ENCODE data around the gene TMEM238L. TPM values are rescaled to one million over a fixed set of nuclear protein-coding genes. Genes with fewer than 3 reads are reported as not detected.

TMEM238L gene
- total RNA-seq, 2 donors from 2014 or later, result not detected

DNA sequence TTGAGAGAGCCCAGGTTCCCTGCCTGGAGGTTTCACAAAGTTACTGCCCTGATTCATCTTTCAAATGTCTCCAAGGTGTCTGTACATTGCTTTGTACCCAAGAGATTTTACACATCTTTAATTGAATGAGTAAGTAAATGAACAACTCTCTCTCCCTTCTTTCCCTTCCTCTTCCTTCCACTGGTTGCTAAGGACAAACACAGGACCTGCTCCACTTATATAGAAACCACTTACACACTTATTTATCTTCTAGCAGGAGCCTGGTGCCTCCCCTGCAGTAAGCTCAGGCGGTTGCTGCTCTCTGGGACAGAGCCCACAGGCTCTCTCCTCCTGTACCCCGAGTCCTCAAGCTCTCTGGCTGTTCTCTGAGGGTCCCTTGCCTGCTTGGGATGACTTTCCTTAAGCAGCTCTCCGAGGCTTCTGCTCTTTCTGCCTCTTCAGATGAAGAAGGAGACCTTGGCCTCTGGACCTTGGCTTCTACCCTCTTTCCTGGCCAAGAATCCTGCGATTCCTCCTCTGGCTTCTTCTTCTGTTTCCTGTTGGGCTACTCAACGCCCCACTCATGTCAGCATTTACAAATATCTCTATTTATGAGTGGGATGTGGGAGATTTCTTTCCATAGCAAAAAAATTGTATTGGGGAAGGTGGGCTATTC, 24.1 kb upstream of the TMEM238L start:
- H3K36me3 ChIP-seq, result no peaks in the 10 kb centered on the region
- H3K9me3 ChIP-seq, result no peaks in the 10 kb centered on the region
- no peak for DNase-seq (ENCODE audit: low spot score)
- H3K27me3 ChIP-seq, result no peaks in the 10 kb centered on the region
- no peak overlapping the region for H3K4me3 ChIP-seq
- H3K4me1 ChIP-seq, result no peaks in the 10 kb centered on the region
- TF ChIP-seq CTCF (IDR thresholded peaks at IDR 0.05), result no peak
- no peak overlapping the region for H3K27ac ChIP-seq

DNA sequence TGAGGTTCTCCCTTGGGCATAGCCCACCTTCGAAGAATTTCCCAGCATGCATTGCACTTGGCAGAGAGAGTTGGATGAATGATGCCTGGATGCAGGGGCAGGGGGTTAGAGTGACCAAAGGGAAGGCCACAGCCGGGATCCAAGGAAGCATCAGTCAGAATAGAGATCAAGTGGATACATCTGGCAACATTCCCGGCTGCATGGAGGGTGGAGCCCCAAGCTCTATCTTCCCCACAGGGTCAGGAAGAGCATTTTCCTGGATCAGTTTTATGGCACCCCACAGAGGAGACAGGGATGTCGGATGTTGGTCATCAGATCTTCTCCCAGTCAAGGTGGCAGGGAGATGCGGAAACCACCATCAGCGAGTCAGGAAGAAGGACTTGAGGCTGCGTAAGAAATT, 21.0 kb upstream of the TMEM238L start:
- H3K27ac ChIP-seq, result no peak overlapping the region
- no peaks in the 10 kb centered on the region for H3K27me3 ChIP-seq
- TF ChIP-seq CTCF (IDR thresholded peaks at IDR 0.05), result no peak
- H3K4me3 ChIP-seq, result no peak overlapping the region
- no peak for DNase-seq (ENCODE audit: low spot score)
- H3K9me3 ChIP-seq, result no peaks in the 10 kb centered on the region
- H3K36me3 ChIP-seq, result no peaks in the 10 kb centered on the region
- H3K4me1 ChIP-seq, result no peaks in the 10 kb centered on the region

DNA sequence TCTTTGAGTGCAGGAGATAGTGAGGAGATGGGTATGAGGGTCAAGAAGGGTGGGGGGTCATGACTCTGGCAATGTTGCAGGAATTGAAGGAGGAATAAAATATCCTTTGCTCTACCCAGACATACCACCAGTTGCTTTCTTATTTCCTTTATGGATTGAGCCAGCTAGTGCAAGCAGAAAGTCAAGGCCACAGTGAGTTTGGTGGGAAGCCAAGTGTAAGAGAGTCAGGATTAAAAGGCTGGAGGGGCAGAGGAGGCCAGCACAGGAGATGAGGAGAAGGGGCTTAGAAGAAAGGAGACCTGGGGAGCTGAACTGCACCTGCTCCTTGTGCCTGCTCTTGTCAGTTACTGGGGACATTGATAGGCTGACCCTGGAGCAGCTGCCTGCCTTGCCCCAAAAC, 17.9 kb upstream of the TMEM238L start:
- H3K4me3 ChIP-seq, result no peak overlapping the region
- H3K36me3 ChIP-seq, result no peaks in the 10 kb centered on the region
- no peak for DNase-seq (ENCODE audit: low spot score)
- H3K27ac ChIP-seq, result no peak overlapping the region
- no peak for TF ChIP-seq CTCF (IDR thresholded peaks at IDR 0.05)
- no peaks in the 10 kb centered on the region for H3K9me3 ChIP-seq
- H3K4me1 ChIP-seq, result no peaks in the 10 kb centered on the region
- H3K27me3 ChIP-seq, result no peaks in the 10 kb centered on the region

GRCh38 chr17:10821054-10821453, 17.2 kb upstream of the TMEM238L start:
- Histone ChIP-seq H3K9me3 (no peaks in the 10 kb centered on the region), H3K36me3 (no peaks in the 10 kb centered on the region), H3K4me3 (no peak overlapping the region), H3K27ac (no peak overlapping the region), H3K4me1 (no peaks in the 10 kb centered on the region), H3K27me3 (no peaks in the 10 kb centered on the region)
- DNase-seq (ENCODE audit: low spot score), result no peak
- TF ChIP-seq CTCF (IDR thresholded peaks at IDR 0.05), result no peak

DNA sequence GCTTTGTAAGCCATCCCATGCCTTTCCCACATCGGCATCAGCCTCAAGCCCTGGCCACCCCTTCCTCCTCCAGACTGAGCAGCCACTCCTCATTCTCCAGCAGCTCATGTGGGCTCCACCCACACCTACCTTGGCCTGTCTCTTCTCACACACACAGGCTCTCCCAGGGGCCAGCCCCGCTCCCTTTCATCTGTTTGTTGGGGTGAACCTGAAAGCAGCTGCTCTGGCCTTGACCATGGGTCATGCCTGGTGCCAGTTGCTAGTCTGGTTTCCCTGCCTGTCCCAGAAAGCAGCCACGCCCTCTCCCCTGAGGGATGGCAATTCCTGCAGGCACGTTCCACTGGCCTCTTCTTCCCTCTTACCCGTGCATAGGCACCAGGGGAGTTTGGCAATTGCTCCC, 11.4 kb upstream of the TMEM238L start:
- no peak for TF ChIP-seq CTCF (IDR thresholded peaks at IDR 0.05)
- H3K27me3 ChIP-seq, result no peaks in the 10 kb centered on the region
- H3K9me3 ChIP-seq, result no peaks in the 10 kb centered on the region
- H3K4me3 ChIP-seq, result no peak overlapping the region
- no peak overlapping the region for H3K27ac ChIP-seq
- H3K4me1 ChIP-seq, result peaks cover 0 to 5% of the 10 kb centered on the region in 2 donors
- H3K36me3 ChIP-seq, result no peaks in the 10 kb centered on the region
- DNase-seq (ENCODE audit: low spot score), result no peak

GRCh38 chr17:10814075-10814474, 10.2 kb upstream of the TMEM238L start:
- H3K4me1 ChIP-seq, result peaks cover 0 to 5% of the 10 kb centered on the region in 2 donors
- no peaks in the 10 kb centered on the region for H3K27me3 ChIP-seq
- DNase-seq (ENCODE audit: low spot score), result no peak
- TF ChIP-seq CTCF (IDR thresholded peaks at IDR 0.05), result no peak
- no peak overlapping the region for H3K27ac ChIP-seq
- no peaks in the 10 kb centered on the region for H3K9me3 ChIP-seq
- no peak overlapping the region for H3K4me3 ChIP-seq
- H3K36me3 ChIP-seq, result no peaks in the 10 kb centered on the region
